Mammary epithelial cell (primary cell): Measurements from ENCODE around the gene SPATC1L.

Experiments
- CTCF ChIP-seq, 2 donors: IDR thresholded peaks in 1 of 2; conservative IDR thresholded peaks in 1 of 2; 2 replicates each; pipeline ENCODE4 v1.5.1; 2011 to 2012; ENCODE audit warnings: inconsistent platforms in 2 of 2, low read length in 2 of 2, mild to moderate bottlenecking in 2 of 2, control low read depth in 1 of 2, low read depth in 1 of 2; ENCODE audit not compliant: insufficient read depth in 1 of 2; ENCODE audit errors: extremely low read depth in 1 of 2
- EZH2 ChIP-seq: IDR thresholded peaks from 2 replicates; pipeline ENCODE4 v1.6.1; 2012; ENCODE audit warnings: low read length, inconsistent platforms, borderline replicate concordance

GRCh38 chr21:46189959-46190490 is 5.8 kb upstream of the SPATC1L start:
- TF ChIP-seq CTCF (conservative IDR thresholded peaks at IDR 0.05 in 1 of 2, IDR thresholded peaks at IDR 0.05 in 1 of 2; ENCODE audit: extremely low read depth in 1 of 2, insufficient read depth in 1 of 2, low read depth in 1 of 2, low read length in 2 of 2), result no peak
- TF ChIP-seq EZH2, result no peak
